Neural cell (in vitro differentiated cells): Measurements from ENCODE around the gene OPN1SW.

Source experiments
- EZH2 ChIP-seq: fragments of 200-600, 300-800 bp; shearing (Covaris generic), sonication (generic); IDR thresholded peaks from 2 replicates; pipeline ENCODE4 v1.6.1; 2014; ENCODE audit warnings: antibody characterized with exemption, low read length, borderline replicate concordance, mild to moderate bottlenecking; ENCODE audit not compliant: insufficient read depth, poor library complexity, severe bottlenecking
- POLR2AphosphoS5 ChIP-seq: IDR thresholded peaks from 2 replicates; pipeline ENCODE4 v1.6.1; 2012
- RAD21 ChIP-seq: fragments of 450-650 bp; conservative IDR thresholded peaks from 2 replicates; pipeline ENCODE4 v1.6.1; 2014; ENCODE audit warnings: antibody characterized with exemption, mild to moderate bottlenecking, moderate library complexity
- TF ChIP-seq, protein P1 (sequence below): fragments of 450-650 bp; IDR thresholded peaks from 2 replicates; pipeline ENCODE4 v1.5.1; 2014; ENCODE audit warnings: antibody characterized with exemption, mild to moderate bottlenecking, moderate library complexity; ENCODE audit not compliant: poor library complexity, severe bottlenecking
- TF ChIP-seq, protein P2 (sequence below): IDR thresholded peaks from 2 replicates; pipeline ENCODE4 v1.6.1; 2012; ENCODE audit warnings: borderline replicate concordance

DNA sequence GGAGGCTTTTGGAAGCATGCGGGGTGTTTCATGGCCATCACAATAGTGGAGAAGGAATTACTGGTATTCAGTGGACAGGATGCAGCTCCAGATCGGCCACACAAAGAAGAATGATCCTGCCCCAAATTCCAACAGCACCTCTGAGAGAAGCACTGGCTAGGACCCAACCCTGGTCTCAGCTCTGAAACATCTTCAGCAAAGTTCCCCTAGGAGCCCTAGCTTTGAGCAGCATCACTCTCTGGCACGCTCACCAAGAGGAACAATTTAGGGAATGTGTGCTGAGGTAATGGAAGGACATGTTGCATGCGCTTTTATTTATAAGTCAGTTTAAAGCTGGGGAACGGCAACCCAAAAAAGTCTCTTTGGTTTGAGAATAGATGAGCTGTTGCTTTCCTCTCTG is 5.5 kb upstream of the OPN1SW start:
- TF ChIP-seq, protein P1, sequence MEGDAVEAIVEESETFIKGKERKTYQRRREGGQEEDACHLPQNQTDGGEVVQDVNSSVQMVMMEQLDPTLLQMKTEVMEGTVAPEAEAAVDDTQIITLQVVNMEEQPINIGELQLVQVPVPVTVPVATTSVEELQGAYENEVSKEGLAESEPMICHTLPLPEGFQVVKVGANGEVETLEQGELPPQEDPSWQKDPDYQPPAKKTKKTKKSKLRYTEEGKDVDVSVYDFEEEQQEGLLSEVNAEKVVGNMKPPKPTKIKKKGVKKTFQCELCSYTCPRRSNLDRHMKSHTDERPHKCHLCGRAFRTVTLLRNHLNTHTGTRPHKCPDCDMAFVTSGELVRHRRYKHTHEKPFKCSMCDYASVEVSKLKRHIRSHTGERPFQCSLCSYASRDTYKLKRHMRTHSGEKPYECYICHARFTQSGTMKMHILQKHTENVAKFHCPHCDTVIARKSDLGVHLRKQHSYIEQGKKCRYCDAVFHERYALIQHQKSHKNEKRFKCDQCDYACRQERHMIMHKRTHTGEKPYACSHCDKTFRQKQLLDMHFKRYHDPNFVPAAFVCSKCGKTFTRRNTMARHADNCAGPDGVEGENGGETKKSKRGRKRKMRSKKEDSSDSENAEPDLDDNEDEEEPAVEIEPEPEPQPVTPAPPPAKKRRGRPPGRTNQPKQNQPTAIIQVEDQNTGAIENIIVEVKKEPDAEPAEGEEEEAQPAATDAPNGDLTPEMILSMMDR: no peak
- TF ChIP-seq, protein P2, sequence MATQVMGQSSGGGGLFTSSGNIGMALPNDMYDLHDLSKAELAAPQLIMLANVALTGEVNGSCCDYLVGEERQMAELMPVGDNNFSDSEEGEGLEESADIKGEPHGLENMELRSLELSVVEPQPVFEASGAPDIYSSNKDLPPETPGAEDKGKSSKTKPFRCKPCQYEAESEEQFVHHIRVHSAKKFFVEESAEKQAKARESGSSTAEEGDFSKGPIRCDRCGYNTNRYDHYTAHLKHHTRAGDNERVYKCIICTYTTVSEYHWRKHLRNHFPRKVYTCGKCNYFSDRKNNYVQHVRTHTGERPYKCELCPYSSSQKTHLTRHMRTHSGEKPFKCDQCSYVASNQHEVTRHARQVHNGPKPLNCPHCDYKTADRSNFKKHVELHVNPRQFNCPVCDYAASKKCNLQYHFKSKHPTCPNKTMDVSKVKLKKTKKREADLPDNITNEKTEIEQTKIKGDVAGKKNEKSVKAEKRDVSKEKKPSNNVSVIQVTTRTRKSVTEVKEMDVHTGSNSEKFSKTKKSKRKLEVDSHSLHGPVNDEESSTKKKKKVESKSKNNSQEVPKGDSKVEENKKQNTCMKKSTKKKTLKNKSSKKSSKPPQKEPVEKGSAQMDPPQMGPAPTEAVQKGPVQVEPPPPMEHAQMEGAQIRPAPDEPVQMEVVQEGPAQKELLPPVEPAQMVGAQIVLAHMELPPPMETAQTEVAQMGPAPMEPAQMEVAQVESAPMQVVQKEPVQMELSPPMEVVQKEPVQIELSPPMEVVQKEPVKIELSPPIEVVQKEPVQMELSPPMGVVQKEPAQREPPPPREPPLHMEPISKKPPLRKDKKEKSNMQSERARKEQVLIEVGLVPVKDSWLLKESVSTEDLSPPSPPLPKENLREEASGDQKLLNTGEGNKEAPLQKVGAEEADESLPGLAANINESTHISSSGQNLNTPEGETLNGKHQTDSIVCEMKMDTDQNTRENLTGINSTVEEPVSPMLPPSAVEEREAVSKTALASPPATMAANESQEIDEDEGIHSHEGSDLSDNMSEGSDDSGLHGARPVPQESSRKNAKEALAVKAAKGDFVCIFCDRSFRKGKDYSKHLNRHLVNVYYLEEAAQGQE: no peak
- no peak for TF ChIP-seq EZH2
- TF ChIP-seq POLR2AphosphoS5: no peak
- TF ChIP-seq RAD21: no peak
